Measurements from ENCODE around the gene SCUBE1.
"Not testable (repeated sequence)": the region's sequence is repeated elsewhere in the genome, so short reads cannot be mapped to it uniquely, and the experiment has no call there.

SCUBE1 gene

GRCh38 chr22:43364169-43364435 is 20.9 kb upstream of the SCUBE1 start:
- H3K4me3 ChIP-seq (ENCODE audit: low read depth, low read length), result no peak overlapping the region
- no peak for DNase-seq (ENCODE audit: low read depth)
- TF ChIP-seq MYC (IDR thresholded peaks at IDR 0.05; ENCODE audit: low read depth, low read length), result no peak
- TF ChIP-seq MAX (IDR thresholded peaks at IDR 0.05; ENCODE audit: low read depth, low read length), result no peak
- TF ChIP-seq POLR2A (IDR thresholded peaks at IDR 0.05; ENCODE audit: extremely low read depth, insufficient read length), result no peak
- no peak for TF ChIP-seq CTCF (IDR thresholded peaks at IDR 0.05; ENCODE audit: low read depth, low read length)

- TF ChIP-seq POLR2A (IDR thresholded peaks at IDR 0.05; ENCODE audit: extremely low read depth, insufficient read length) (no peak), MYC (IDR thresholded peaks at IDR 0.05; ENCODE audit: low read depth, low read length) (no peak), MAX (IDR thresholded peaks at IDR 0.05; ENCODE audit: low read depth, low read length) (no peak), CTCF (IDR thresholded peaks at IDR 0.05; ENCODE audit: low read depth, low read length) (no peak)
- H3K4me3 ChIP-seq (ENCODE audit: low read depth, low read length), result no peak overlapping the region
- no peak for DNase-seq (ENCODE audit: low read depth)
Observed at GRCh38 chr22:43363315-43364168, 20.4 kb upstream of the SCUBE1 start.

GRCh38 chr22:43360576-43360975 is 17.4 kb upstream of the SCUBE1 start:
- TF ChIP-seq POLR2A (IDR thresholded peaks at IDR 0.05; ENCODE audit: extremely low read depth, insufficient read length), result no peak
- TF ChIP-seq CTCF (IDR thresholded peaks at IDR 0.05; ENCODE audit: low read depth, low read length), result no peak
- no peak for TF ChIP-seq MYC (IDR thresholded peaks at IDR 0.05; ENCODE audit: low read depth, low read length)
- TF ChIP-seq MAX (IDR thresholded peaks at IDR 0.05; ENCODE audit: low read depth, low read length), result no peak
- H3K4me3 ChIP-seq (ENCODE audit: low read depth, low read length), result no peak overlapping the region
- no peak for DNase-seq (ENCODE audit: low read depth)

- no peak overlapping the region for H3K4me3 ChIP-seq (ENCODE audit: low read depth, low read length)
Observed at GRCh38 chr22:43356881-43357280, 13.7 kb upstream of the SCUBE1 start.

GRCh38 chr22:43355688-43356087 is 12.5 kb upstream of the SCUBE1 start:
- not testable (repeated sequence) for DNase-seq (ENCODE audit: low read depth); H3K4me3 ChIP-seq (ENCODE audit: low read depth, low read length)

More at GRCh38 chr22:43356881-43357280, 13.7 kb upstream of the SCUBE1 start:
- no peak for DNase-seq (ENCODE audit: low read depth)
- TF ChIP-seq POLR2A (IDR thresholded peaks at IDR 0.05; ENCODE audit: extremely low read depth, insufficient read length), result no peak
- TF ChIP-seq CTCF (IDR thresholded peaks at IDR 0.05; ENCODE audit: low read depth, low read length), result no peak
- TF ChIP-seq MYC (IDR thresholded peaks at IDR 0.05; ENCODE audit: low read depth, low read length), result no peak
- no peak for TF ChIP-seq MAX (IDR thresholded peaks at IDR 0.05; ENCODE audit: low read depth, low read length)

GRCh38 chr22:43351966-43352345 is 8.8 kb upstream of the SCUBE1 start:
- TF ChIP-seq MAX (IDR thresholded peaks at IDR 0.05; ENCODE audit: low read depth, low read length) (no peak), MYC (IDR thresholded peaks at IDR 0.05; ENCODE audit: low read depth, low read length) (no peak), CTCF (IDR thresholded peaks at IDR 0.05; ENCODE audit: low read depth, low read length) (no peak), POLR2A (IDR thresholded peaks at IDR 0.05; ENCODE audit: extremely low read depth, insufficient read length) (no peak)
- no peak for DNase-seq (ENCODE audit: low read depth)
- no peak overlapping the region for H3K4me3 ChIP-seq (ENCODE audit: low read depth, low read length)
